ENCODE measurements around the gene PTGDR2.

PTGDR2 gene

DNA sequence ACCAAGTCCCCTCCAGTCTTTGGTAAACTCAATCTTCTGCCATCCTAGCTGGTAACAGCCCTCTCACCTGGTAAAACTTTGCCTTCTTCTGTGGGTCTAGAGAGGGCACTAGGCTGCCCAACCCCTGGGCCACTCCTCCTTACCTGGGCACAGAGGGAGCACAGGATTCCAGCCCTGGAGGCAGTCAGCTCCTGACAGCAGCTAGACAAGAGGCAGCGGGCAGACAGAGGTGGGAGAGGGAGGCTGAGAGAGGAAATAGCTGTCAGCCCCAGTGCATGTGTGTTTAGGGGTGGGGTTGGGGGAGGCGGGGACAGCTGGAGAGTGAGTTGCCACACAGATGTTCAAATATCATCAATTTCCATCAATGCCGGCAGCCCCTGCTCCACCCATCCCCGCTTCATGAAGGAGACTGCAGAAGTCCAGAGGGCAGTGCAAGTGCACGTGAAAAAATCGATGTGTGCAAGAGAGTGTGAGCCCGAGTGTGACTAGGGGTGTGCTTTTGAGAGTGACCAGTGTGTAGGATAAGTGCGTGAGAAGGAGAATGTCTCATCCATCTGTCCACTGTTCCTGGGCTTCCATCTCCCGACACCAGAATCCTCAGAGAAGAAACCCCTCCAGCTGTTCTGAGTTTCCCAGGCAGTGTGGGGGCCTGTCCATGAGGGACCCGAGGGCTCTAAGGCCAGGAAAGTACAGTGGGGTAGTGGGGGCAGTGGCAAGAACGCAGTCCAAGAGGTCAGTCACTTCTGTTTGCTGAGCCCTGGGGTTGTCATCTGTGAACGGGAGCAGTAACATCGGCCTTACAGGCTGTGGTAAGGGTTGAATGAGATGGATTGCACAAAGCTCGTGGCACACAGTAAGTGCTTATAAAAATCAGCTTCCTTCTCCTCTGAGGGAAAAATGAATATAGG lies at the start of gene PTGDR2:
TSS of gene PTGDR2 (minus strand) at position 225 of the 908 bp plus-strand sequence. CDS start 2,228 bp downstream, outside the sequence.
- no peak for DNase-seq (ENCODE audit: low spot score)

DNA sequence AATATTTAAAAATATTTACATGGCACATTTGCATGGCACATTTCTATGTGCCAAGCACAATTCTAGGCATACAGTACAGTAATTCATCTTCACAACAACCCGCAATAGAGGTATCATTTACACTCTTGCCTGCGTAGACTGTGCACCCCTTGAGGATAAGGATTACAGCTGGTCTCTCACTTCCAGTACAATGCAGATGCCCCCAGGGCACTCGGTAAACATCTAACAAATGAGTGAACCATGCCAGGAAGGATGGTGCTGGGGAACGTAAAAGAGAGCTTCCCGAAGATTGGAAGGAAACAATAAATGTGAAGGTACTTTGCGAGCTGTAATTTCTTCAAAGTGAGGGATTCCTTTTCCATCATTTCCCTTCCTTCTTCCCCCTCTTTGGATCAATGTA lies 49.3 kb upstream of the PTGDR2 start:
- DNase-seq (ENCODE audit: low spot score), result no peak

DNA sequence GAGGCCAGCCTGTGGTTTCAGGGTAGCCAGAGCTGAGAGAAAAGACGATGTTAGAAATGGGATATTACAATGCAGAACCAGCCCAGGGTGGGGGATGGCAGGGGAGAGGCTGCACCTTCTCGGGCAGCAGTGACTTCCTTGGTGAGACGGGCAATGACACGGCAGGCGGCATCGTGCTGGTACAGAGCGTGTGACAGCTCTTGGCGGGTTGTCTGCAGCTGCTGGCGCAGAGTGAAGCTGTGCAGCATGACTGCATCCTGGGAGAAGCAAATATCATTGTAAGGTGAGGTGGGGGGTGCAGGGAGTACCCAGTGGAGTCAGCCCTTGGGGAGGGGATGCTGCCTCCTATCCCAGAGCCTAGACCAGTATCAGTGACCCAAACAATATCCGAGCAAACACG lies 46.9 kb upstream of the PTGDR2 start:
- no peak for DNase-seq (ENCODE audit: low spot score)

DNA sequence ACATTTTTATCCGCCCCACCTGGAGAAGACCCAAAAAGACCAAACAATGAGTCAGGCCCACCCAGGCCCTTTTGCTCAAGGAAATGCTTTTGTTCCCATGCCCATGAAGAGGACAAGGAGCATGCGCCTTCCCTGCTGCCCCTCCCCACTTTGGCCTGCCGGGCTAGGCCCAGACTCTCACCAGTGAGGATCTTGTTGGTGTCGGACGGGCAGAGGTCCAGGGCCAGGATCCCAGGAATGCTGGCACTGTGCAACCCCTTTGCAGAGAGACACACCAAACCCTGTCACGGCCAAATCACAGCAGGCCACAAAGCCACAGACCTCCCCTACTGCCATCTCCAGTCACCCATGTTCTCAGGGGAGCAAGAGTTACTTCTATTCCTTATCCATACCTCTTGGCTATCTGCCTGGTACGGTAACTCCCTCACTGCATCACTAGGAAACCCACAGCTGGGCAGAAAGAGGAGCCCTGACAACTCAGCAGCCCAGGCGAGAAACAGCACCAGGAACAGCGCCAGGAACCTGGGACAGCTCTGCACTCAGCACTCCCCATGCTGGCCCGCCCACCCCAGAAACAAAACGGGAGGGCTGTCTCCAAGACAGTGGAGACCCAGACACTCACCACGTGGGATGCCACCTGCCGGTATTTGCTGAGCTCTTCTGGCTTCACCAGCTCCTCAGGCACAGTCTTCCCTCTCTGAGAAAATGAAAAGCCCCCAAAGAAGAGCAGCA lies 45.1 kb upstream of the PTGDR2 start:
- no peak for DNase-seq (ENCODE audit: low spot score)

DNA sequence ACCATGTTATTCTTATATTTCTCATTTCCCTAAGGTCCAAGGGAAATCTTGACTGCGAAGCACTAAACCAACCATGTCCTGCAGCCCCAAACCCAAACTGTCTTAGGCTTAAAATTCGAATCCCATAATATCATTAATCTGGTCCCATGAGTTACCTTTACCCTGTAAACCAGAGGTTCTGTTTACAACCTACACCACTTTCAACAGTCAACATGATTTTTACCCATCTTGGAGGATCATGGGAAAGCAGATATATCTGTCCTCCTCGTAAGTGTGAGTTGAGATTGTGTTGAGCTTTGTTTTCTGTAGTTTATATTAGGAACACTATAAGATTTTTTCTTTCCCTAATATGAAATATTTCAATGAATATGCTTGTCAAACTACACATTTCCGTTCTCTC lies 44.2 kb upstream of the PTGDR2 start:
- DNase-seq (ENCODE audit: low spot score), result no peak

DNA sequence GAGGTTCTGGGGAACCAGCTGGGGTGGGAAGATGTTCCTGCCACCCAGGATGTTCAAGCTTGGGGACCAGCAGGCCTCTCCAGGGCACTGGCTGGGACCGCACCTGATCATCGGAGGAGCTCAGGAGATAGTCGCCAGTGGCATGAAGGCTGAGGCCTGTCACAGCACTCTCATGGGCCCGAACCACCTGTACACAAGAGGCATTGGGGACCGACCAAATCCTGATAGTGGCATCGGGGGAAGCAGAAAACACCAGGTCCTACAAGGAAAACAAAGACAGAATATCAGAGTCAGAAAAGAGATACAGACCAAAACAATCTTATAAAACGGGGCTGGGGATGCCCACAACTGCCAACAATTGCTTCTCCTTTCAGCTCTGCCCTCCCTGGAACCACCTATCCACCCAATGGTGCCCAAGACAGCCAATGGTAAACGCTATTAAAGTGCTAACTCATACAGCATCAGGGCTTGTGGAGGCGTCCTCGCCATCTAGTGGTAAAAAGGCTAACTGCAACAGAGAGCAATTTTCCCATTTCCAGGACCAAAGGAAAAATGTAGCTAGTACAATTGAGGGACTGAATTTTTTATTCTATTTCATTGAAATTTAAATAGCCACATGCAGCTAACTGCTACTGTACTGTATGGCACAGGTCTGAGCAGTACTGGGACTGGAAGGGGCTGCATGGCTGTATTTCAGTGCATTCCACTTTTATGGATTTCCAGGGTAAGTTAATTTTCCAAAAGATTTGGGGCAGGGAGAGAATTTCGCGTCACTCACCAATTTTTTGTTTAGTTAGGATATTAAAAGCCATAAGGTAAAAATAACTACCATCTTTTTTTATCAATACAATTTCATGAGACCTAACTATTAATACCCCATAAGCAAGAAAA lies 43.5 kb upstream of the PTGDR2 start:
- DNase-seq (ENCODE audit: low spot score), result peak; percentile 82

DNA sequence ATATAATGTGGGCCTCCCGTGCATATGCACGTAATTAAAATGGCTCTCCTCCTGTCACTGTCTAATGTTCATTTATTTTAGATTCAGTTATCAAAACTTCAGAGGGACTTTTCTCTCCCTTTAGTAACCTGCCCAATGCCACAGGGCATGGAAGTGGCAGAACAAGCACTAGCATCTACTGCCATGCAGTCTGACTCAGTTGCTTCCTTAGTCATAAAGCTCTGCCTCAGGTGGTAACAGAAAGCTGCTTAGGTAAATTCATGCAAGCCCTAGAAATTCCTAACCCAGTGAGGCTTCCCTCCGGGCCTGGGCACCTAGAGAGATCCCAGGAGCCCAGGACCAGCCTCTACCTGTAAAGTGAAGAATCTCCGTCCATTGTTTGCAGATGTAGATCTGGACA lies 41.7 kb upstream of the PTGDR2 start:
- no peak for DNase-seq (ENCODE audit: low spot score)

DNA sequence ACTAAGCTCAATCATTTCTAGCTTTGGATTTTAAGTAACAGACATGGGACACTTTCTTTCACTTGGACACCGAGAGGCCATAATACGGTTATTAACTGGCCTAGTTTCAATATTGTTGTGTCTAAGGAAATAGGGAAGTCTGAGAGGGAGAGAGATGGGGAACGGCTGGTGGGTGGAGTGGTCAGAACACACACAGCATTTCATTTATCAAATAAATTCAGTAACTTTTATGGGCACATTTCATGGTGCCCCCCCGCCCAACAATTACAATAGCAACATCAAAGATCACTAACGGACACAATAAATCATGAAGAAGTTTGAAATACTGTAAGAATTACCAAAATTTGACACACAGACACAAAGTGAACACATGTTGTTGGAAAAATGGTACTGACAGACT lies 39.9 kb upstream of the PTGDR2 start:
- DNase-seq (ENCODE audit: low spot score), result no peak

DNA sequence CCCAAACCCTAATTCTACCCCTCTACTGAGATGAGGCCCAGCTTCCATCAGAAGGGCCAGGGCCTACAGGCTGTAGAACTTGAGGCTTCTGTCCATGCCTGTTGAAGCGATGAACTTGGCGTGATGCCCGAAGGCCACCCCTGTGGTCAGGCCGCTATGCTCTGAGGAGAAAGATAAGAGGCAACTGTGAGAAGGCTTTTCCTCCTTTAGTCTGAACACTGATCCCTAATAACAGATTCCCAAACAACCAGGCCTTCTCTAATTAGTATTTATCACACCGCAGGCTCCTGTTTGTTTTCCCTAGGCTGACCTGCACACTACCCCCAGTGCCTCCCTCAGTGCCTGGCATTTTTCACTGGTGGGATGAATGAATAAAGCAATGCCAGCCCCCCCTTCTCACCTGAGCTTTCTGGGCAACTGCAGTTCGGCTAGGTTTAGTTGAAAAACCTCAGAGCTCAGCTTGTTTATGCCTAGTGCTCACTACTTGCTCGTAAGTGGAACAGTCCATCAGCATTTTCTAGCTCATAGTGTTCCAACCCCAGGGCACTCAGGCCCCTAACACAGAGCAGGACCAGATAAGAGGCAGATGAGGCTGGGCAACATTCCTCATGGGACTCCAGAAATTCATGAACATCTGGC lies 35.5 kb upstream of the PTGDR2 start:
- no peak for DNase-seq (ENCODE audit: low spot score)

DNA sequence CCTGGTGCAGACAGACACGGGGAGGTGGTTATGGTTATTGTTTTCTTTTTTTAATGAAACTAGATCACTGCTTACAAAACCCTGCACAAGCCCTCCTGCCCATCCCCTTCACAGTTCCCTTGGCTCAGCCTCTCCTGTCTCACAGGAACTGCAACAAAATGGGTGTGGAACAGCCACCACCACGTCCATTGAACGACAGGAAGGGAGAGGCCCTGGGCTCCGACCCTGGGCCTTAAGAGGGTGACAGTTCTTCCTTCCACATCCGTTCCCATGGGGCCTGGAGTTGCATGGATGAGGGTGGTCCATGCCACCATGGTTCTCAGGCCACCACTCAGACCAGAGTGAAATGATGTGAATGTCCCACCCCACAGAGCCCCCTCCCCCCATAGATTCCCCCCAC lies 34.9 kb upstream of the PTGDR2 start:
- DNase-seq (ENCODE audit: low spot score), result no peak

DNA sequence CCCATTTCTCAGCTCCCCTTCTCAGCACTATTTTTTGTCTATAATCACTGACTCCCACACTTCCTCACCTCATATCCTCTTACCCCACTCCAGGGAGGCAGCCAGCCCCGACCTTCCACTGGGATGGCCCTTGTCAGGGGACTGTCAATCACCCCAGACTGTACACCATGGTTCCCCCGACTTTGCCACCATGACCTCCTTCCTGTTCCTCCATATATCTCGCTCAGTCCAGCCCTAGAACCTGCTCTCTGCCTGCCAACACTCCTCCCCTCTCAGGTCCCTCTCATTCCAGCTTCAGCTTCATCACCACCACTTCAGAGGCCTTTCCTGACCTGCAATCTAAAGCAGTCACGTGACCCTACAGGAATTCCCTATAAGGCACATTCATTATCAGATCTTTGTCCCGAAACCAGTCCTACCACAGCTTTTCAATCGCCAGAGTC lies 34.1 kb upstream of the PTGDR2 start:
- DNase-seq (ENCODE audit: low spot score), result no peak

DNA sequence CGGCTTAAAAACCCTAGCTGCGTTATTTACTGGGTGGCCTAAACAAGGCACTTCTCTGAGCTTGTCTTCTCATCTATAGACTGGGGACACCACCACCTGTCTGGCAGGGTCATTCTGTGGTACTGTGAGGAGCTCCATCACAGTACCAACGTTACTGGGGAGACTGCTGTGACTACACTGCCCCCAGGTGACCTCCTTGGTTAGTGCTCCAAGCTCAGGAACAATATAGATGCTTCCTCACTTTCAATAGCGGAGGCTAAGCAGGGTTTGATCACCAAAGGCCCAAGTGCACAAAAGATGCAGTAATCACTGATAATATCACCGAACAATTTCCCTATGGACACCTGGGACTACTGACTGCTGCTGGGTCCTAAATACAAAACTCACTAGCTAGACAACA lies 31.8 kb upstream of the PTGDR2 start:
- peak; percentile 79 for DNase-seq (ENCODE audit: low spot score)

DNA sequence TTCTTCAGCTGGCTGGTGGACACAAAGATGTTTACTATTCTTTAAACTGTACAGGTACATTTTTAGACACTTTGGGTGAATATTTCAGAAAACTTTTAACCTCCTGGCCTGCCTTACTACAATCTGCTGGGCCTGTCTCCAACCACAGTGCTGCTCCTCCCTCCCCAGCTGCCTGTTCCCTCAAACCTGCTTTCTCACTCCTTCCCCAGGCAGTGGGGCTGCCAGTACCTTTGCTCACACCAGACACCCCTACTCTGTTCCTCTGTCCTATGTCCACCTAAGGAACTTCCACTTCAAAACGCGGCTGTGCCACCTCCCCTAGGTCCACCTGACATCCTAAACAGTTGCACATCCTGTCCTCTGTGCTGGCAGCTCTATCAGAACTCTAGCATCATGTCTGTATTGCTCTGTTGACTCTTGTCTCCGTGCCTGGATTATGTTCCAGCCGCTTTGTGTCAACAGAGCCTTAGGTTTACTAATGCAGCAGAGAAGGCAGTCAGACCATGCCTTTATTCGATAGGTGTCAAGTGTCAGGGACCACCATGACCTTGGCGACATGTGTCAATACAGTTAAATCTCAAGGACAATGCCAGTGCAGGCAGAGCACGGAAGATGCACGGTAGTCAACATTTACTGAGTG lies 25.0 kb upstream of the PTGDR2 start:
- DNase-seq (ENCODE audit: low spot score), result no peak

DNA sequence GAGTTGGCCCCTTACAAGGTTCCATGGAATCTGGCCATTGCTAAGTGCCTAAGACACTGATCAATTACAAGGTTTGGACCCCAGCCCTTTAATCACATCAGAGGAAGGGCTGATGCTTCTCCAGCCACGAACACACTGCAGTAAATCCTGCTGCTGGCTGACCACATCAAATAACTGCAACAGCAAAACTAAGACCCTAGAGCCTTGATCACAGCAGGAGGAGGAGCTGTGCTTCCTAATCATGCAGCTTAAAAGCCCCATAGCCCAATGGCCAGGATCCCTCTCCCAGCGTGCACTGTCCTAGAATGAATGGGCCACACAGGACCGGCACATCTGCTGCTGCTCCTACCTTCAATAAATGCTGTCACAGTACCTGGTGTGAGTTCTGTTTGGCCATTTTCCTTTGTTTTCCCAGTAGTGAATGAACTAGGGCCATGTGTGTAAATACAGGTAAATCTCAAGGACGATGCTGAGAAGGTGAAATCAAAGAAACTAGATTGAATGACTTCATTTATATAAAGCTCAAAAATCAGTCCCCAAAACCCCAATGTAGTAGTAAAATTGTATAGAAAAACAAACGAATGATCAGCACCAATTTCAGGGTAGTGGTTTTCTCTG lies 24.3 kb upstream of the PTGDR2 start:
- no peak for DNase-seq (ENCODE audit: low spot score)

DNA sequence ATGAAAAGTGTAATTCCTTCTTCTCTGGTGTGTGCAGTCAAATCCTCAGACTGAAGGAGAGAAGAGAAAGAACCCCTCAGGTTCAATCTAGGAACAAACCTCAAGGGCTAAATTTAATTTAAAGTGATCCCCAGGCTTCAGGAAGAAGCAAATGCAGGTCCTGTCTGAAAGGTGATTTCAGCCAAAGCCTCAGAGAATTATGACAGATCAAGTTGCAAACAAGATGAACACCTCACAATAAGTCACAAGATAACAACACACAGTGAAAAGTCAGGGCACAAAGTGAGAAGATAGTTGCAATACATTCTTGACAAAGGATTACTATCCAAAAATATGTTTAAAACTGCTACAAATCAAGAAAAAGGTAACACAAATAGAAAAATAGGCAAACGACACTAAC lies 23.4 kb upstream of the PTGDR2 start:
- DNase-seq (ENCODE audit: low spot score), result no peak

DNA sequence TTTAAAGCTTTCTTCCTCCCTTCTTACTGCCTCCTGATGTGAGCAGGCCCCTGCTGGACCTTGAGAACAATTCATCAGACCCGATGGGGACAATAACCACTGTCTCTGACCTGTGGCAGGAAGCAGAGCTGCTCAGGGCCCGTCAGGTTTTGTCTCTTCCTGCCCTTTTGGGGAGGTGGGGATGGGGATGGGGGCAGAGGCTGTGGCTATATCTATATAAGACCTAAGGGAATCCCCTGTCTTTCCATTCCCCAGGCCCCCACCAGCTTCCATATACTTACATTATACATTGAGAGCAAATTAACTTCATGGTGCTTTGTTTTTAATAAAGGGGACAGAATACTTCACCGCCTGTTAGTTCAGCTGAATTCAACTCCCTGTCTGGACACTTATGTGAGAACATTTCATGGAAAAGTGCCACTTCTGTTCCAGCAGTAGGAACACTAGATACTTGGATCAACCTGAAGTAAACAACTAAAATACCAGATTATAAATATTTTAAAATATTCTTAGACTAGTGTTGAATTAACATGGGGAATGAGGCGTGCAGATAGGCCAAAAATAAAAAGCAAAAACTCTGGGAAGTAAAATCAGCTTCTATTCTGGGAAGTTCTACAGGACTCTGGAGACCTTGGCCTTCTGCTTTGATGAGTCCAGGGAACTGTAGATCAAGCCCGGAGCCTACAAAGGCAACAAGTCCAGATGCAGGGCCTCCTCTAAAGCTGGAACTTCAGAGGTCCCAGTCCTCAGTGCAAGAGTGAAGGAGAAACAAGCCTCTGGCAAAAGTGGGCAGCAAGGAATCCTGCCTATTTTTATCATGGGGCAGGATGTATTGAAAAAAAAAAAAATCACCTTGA lies 22.7 kb upstream of the PTGDR2 start:
- DNase-seq (ENCODE audit: low spot score), result no peak

DNA sequence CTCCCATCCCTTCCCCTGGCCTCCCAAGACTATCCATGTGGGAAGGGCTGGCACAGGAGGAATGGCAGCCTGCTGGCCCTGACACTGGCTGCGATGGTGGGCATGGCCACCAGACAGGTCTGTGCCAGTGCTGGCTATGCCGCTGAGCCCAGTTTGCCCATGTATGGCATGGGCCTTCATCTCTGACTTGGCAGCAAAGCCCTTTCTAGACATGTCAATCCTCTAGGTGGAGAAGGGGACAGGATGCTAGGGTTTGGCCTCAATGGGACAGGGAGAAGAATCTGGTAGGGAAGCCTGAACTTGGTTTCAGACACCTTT lies 20.4 kb upstream of the PTGDR2 start:
- DNase-seq (ENCODE audit: low spot score), result no peak

DNA sequence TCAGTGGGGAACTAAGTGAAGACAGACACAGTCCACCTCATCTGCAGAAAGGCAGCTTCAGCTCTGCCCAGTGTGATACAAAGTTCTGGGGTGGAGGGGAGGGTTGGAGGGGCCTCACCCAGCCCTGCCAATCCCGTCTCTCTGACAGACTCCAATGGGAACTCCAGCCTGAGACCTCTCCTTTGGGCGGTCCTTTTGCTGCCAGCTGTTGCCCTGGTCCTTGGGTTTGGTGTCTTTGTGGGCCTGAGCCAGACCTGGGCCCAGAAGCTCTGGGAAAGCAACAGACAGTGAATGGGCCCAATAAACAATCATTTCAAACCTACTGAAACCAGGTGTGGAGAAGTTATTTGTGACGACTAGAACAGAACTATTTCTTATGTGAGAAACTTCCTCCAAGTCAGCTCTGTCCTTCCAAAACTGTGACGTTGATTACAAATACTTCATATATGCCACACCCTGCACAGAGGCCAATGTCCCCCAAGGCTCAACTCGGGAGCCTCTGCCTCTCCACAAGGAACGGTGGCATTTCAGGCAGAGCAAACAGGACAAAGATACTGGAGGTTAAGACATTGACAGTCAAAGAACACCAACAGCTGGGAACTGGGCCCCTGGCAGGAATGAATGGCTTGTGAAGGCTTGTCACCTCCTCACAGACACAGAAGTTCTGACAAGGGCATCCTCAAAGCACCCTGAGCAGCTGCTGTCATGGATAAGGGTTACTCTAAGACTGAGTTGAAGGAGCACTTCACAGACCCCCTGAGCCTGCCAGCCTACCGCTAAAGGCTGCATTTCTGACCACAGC lies 19.8 kb upstream of the PTGDR2 start:
- no peak for DNase-seq (ENCODE audit: low spot score)
